Esophagus (tissue), 2 donors: ENCODE data around the gene NOVA1. TPM values are rescaled to one million over a fixed set of nuclear protein-coding genes. Genes with fewer than 3 reads are reported as not detected.

Experiments used
- H3K27ac ChIP-seq, 2 donors: one replicate each; pipeline ENCODE4 v1.5.1; 2013; ENCODE audit warnings: low read depth in 2 of 2, mild to moderate bottlenecking in 2 of 2, inconsistent platforms in 1 of 2, low read length in 1 of 2, moderate library complexity in 1 of 2
- H3K27me3 ChIP-seq, 2 donors: one replicate each; pipeline ENCODE4 v1.6.1; 2013; ENCODE audit warnings: low read length in 2 of 2, control low read depth in 1 of 2, mild to moderate bottlenecking in 1 of 2; ENCODE audit not compliant: insufficient read depth in 2 of 2, control insufficient read depth in 1 of 2
- H3K36me3 ChIP-seq, 2 donors: one replicate each; pipeline ENCODE4 v1.6.1; 2013; ENCODE audit warnings: low read length in 1 of 2; ENCODE audit not compliant: control insufficient read depth in 2 of 2, insufficient read depth in 2 of 2
- H3K4me1 ChIP-seq, 2 donors: one replicate each; pipeline ENCODE4 v1.6.1; 2013; ENCODE audit warnings: low read length in 1 of 2; ENCODE audit not compliant: control insufficient read depth in 2 of 2, insufficient read depth in 2 of 2
- H3K4me3 ChIP-seq, 2 donors: one replicate each; pipeline ENCODE4 v1.5.1; 2013; ENCODE audit warnings: low read length in 2 of 2, mild to moderate bottlenecking in 2 of 2, low read depth in 1 of 2, moderate library complexity in 1 of 2
- H3K9me3 ChIP-seq, 2 donors: one replicate each; pipeline ENCODE4 v1.6.1; 2013; ENCODE audit warnings: mild to moderate bottlenecking in 2 of 2, low read depth in 1 of 2, low read length in 1 of 2, moderate library complexity in 1 of 2; ENCODE audit not compliant: control insufficient read depth in 2 of 2, insufficient read depth in 1 of 2
- WGBS, 2 donors: extraction: QIAGEN DNeasy Blood & Tissue Kit; methylation state at CpG; one replicate each; pipeline ENCODE4 v1.1.7; 2013; 5-methylcytosine and 5-hydroxymethylcytosine counted together
- polyA plus RNA-seq, 2 donors: library from polyadenylated mRNA; stranded (reverse); fragments of 200-250 nt; gene quantifications; one replicate each; pipeline ENCODE4 v1.2.3, GENCODE V29; 2013
- donor health status: healthy with polysubstance abuse.
- donor health status: Bipolar disorder and iron deficiency.

The NOVA1 gene
- polyA plus RNA-seq, 2 donors: 0.60 to 1.4 TPM

GRCh38 chr14:26595926-26596542, 1.8 kb downstream of the NOVA1 start:
- H3K27ac ChIP-seq: no peak overlapping the region
- H3K4me3 ChIP-seq: peak overlapping the region in 1 of 2 donors; percentile 72
- no peaks in the 10 kb centered on the region for H3K36me3 ChIP-seq
- H3K27me3 ChIP-seq: peaks cover 0 to 4% of the 10 kb centered on the region in 2 donors
- peaks cover 0 to 3% of the 10 kb centered on the region in 2 donors for H3K4me1 ChIP-seq
- 16 to 22% methylated on average over 8 of the region's 8 CpGs for WGBS, 2 donors
- H3K9me3 ChIP-seq: no peaks in the 10 kb centered on the region

- WGBS, 2 donors: 70 to 81% methylated on average over 2 of the region's 2 CpGs
- Histone ChIP-seq H3K9me3 (no peaks in the 10 kb centered on the region), H3K4me1 (peaks cover 0 to 3% of the 10 kb centered on the region in 2 donors), H3K27ac (no peak overlapping the region), H3K4me3 (no peak overlapping the region), H3K36me3 (no peaks in the 10 kb centered on the region), H3K27me3 (peaks cover 0 to 4% of the 10 kb centered on the region in 2 donors)
Observed at GRCh38 chr14:26594756-26595545, 2.9 kb downstream of the NOVA1 start.

GRCh38 chr14:26594148-26594547, 3.7 kb downstream of the NOVA1 start:
- Histone ChIP-seq H3K36me3 (no peaks in the 10 kb centered on the region), H3K27me3 (peaks cover 0 to 4% of the 10 kb centered on the region in 2 donors), H3K4me1 (peaks cover 0 to 3% of the 10 kb centered on the region in 2 donors), H3K27ac (no peak overlapping the region), H3K9me3 (no peaks in the 10 kb centered on the region), H3K4me3 (no peak overlapping the region)
- WGBS, 2 donors: 54 to 59% methylated on average over 2 of the region's 2 CpGs

- 90 to 94% methylated on average over 4 of the region's 4 CpGs for WGBS, 2 donors
- no peak overlapping the region for H3K27ac ChIP-seq
- H3K27me3 ChIP-seq: peaks cover 0 to 2% of the 10 kb centered on the region in 2 donors
- H3K4me1 ChIP-seq: peaks cover 0 to 3% of the 10 kb centered on the region in 2 donors
- no peak overlapping the region for H3K4me3 ChIP-seq
- H3K9me3 ChIP-seq: no peaks in the 10 kb centered on the region
- no peaks in the 10 kb centered on the region for H3K36me3 ChIP-seq
Observed at GRCh38 chr14:26593357-26593756, 4.5 kb downstream of the NOVA1 start.

- Histone ChIP-seq H3K9me3 (no peaks in the 10 kb centered on the region), H3K36me3 (no peaks in the 10 kb centered on the region), H3K27me3 (no peaks in the 10 kb centered on the region), H3K4me3 (no peak overlapping the region), H3K4me1 (no peaks in the 10 kb centered on the region), H3K27ac (no peak overlapping the region)
- 80 to 86% methylated on average over 1 of the region's 1 CpG for WGBS, 2 donors
Observed at GRCh38 chr14:26589925-26590324, 7.9 kb downstream of the NOVA1 start.

GRCh38 chr14:26577711-26578110, 20.1 kb downstream of the NOVA1 start:
- H3K4me3 ChIP-seq: no peak overlapping the region
- WGBS, 2 donors: 72 to 74% methylated on average over 2 of the region's 2 CpGs

GRCh38 chr14:26554069-26554772, 43.6 kb downstream of the NOVA1 start:
- no peak overlapping the region for H3K4me3 ChIP-seq
- no peak overlapping the region for H3K27ac ChIP-seq
- H3K36me3 ChIP-seq: peaks cover 0 to 2% of the 10 kb centered on the region in 2 donors
- H3K27me3 ChIP-seq: no peaks in the 10 kb centered on the region
- 56 to 57% methylated on average over 1 of the region's 1 CpG for WGBS, 2 donors
- H3K4me1 ChIP-seq: no peaks in the 10 kb centered on the region
- H3K9me3 ChIP-seq: no peaks in the 10 kb centered on the region

More at GRCh38 chr14:26577711-26578110, 20.1 kb downstream of the NOVA1 start:
- Histone ChIP-seq H3K4me1 (no peaks in the 10 kb centered on the region), H3K36me3 (no peaks in the 10 kb centered on the region), H3K27ac (no peak overlapping the region), H3K9me3 (no peaks in the 10 kb centered on the region), H3K27me3 (no peaks in the 10 kb centered on the region)

GRCh38 chr14:26549571-26549970, 48.3 kb downstream of the NOVA1 start:
- peaks cover 0 to 2% of the 10 kb centered on the region in 2 donors for H3K36me3 ChIP-seq
- H3K27me3 ChIP-seq: no peaks in the 10 kb centered on the region
- H3K4me1 ChIP-seq: no peaks in the 10 kb centered on the region
- H3K9me3 ChIP-seq: no peaks in the 10 kb centered on the region
- WGBS, 2 donors: 95 to 99% methylated on average over 3 of the region's 3 CpGs
- no peak overlapping the region for H3K27ac ChIP-seq
- no peak overlapping the region for H3K4me3 ChIP-seq

GRCh38 chr14:26548406-26548805, 49.4 kb downstream of the NOVA1 start:
- Histone ChIP-seq H3K27me3 (no peaks in the 10 kb centered on the region), H3K4me3 (no peak overlapping the region), H3K4me1 (no peaks in the 10 kb centered on the region), H3K27ac (no peak overlapping the region), H3K9me3 (no peaks in the 10 kb centered on the region), H3K36me3 (peaks cover 0 to 2% of the 10 kb centered on the region in 2 donors)
